Activated CD4-positive, alpha-beta T cell treated with anti-CD3 and anti-CD28 coated beads for 36 hours (primary cell): Measurements from ENCODE around the gene LCP1. TPM values are rescaled to one million over a fixed set of nuclear protein-coding genes. Genes with fewer than 3 reads are reported as not detected.

ENCODE experiments used
- ATAC-seq: fragments of 200-7000 bp; cut with Tn5 transposase; one replicate; pipeline ENCODE4 v1.10.0; 2021; ENCODE audit warnings: mild to moderate bottlenecking, moderate library complexity
- CTCF ChIA-PET: fragments of 350-600 bp; sonication (Branson Sonifier 250); formaldehyde crosslinking; loops from one replicate; lab custom pipeline; 2021; ENCODE audit warnings: antibody characterized with exemption; lab: Charles Lee
- POLR2A ChIA-PET: fragments of 350-600 bp; sonication (Branson Sonifier 250); formaldehyde crosslinking; loops from one replicate; lab custom pipeline; 2021; ENCODE audit warnings: antibody characterized with exemption, inconsistent platforms; lab: Charles Lee
- DNase-seq: peaks from one replicate; pipeline ENCODE4 v3.0.0-alpha.2; 2020
- H3K27ac Mint-ChIP-seq: one replicate; pipeline ENCODE4 v1.8.0; 2021; ENCODE audit warnings: mixed read lengths
- H3K27me3 Mint-ChIP-seq: one replicate; pipeline ENCODE4 v1.8.0; 2021; ENCODE audit warnings: mixed read lengths
- H3K36me3 Mint-ChIP-seq: one replicate; pipeline ENCODE4 v1.8.0; 2021; ENCODE audit warnings: low read depth, mixed read lengths
- H3K4me1 Mint-ChIP-seq: one replicate; pipeline ENCODE4 v1.8.0; 2021; ENCODE audit warnings: mixed read lengths
- H3K4me3 Mint-ChIP-seq: one replicate; pipeline ENCODE4 v1.8.0; 2021; ENCODE audit warnings: mild to moderate bottlenecking, moderate library complexity, mixed read lengths
- H3K9me3 Mint-ChIP-seq: one replicate; pipeline ENCODE4 v1.8.0; 2021; ENCODE audit warnings: low read depth, mixed read lengths
- intact Hi-C, 2 experiments: fragments of 100-400 bp; cut with DNase I in 1 of 2; cut with micrococcal nuclease in 1 of 2; formaldehyde crosslinking; loops; one replicate each; pipeline versions ENCODE4 v1.14.2 to v1.15.1; 2022 to 2024; cut with DNase I, micrococcal nuclease
- total RNA-seq, 2 experiments: library from RNA; stranded (reverse); gene quantifications; one replicate each; pipeline ENCODE4 v1.2.3, GENCODE V29; 2021

Gene LCP1
- total RNA-seq, 2 experiments from 2014 or later = 1,060 to 1,089 TPM

DNA sequence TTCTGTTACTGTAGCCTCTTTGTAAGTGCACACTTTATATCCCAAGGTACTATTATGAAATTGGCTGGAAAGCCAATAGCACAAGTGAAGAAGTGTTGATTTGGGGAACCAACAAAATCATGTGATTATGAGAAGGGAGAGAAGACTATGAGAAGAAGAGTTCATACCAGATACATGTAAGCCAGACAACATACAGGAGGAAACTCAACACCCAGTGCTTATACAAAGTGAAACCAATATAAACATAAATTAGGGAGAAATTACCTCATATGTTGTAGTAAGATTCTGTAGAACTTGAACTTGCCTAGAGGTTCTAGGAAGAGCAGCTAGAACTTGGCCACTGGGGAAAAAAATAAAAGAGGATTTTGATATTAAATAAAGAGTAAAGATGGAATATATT is 94.5 kb downstream of the LCP1 start:
- no peaks in the 10 kb centered on the region for H3K36me3 Mint-ChIP-seq
- ChIA-PET POLR2A (interaction anchor here (0.6 kb wide), 1 partner anchor 9 kb away, joined by 3 read pairs; no protein-coding TSS in a partner anchor), CTCF (no interaction called here)
- H3K9me3 Mint-ChIP-seq = no peaks in the 10 kb centered on the region
- DNase-seq (no peak), ATAC-seq (no peak)
- H3K27ac Mint-ChIP-seq = no peak overlapping the region
- intact Hi-C loops = loop anchor here in 1 of 2 experiments (10.0 kb wide), 1 partner anchor 463 kb away; no protein-coding TSS in a partner anchor
- H3K4me1 Mint-ChIP-seq = no peaks in the 10 kb centered on the region
- no peak overlapping the region for H3K4me3 Mint-ChIP-seq
- peaks cover 5% of the 10 kb centered on the region for H3K27me3 Mint-ChIP-seq

DNA sequence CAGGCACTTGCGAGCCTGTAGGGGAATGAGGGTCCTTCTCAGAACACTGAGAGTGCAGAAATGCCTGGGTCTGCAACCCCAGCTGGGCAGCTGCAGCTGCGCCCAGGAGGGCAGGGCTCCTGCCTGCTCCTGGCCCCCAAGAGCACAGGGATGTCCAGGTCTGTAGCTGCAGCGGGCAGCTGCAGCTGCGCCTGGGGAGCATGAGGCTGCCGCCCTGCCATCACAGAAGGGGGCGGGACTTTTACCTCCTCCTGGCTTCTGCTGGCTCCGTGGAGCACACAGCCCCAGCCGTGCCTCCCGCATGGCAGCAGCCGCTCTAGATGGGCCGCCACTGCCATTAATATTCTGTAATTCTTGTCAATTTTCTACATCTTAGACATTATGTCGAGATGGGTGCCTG is 95.0 kb downstream of the LCP1 start:
- intact Hi-C loops = loop anchor here in 1 of 2 experiments (10.0 kb wide), 1 partner anchor 462 kb away; no protein-coding TSS in a partner anchor
- no peak overlapping the region for H3K27ac Mint-ChIP-seq
- POLR2A ChIA-PET = interaction anchor here (0.6 kb wide), 1 partner anchor 10 kb away, joined by 3 read pairs; no protein-coding TSS in a partner anchor
- H3K36me3 Mint-ChIP-seq = no peaks in the 10 kb centered on the region
- H3K9me3 Mint-ChIP-seq = no peaks in the 10 kb centered on the region
- no peaks in the 10 kb centered on the region for H3K4me1 Mint-ChIP-seq
- ATAC-seq = no peak
- peaks cover 3% of the 10 kb centered on the region for H3K27me3 Mint-ChIP-seq
- no peak for DNase-seq
- H3K4me3 Mint-ChIP-seq = no peak overlapping the region
- CTCF ChIA-PET = no interaction called here

DNA sequence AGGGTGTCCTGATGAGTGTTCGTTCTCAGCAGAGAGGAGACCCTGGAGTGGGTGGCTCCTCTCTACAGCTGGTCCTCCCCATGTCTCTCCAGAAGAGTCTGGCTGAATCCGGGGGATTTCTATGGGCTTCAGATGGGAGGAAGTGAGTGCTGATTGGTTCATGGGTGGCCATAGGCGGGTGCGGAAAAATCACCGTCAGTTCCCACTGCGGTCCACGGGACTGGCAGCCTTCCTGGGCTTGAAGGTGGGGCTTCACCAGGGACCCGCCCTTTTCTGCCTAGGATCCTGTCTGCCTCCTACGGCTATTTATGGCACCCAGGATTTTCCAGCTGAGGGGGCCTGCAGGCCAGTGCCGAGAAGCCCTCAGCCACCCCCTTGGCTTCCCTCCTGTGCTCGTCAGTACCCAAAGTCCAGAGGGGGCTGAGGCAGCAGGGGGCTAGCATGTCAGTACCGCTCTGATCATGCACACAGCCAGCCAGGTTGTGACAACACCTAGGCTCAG is 95.5 kb downstream of the LCP1 start:
- intact Hi-C loops = loop anchor here in 1 of 2 experiments (10.0 kb wide), 1 partner anchor 462 kb away; no protein-coding TSS in a partner anchor
- CTCF ChIA-PET = no interaction called here
- H3K27ac Mint-ChIP-seq = no peak overlapping the region
- no peaks in the 10 kb centered on the region for H3K36me3 Mint-ChIP-seq
- H3K9me3 Mint-ChIP-seq = no peaks in the 10 kb centered on the region
- no peak overlapping the region for H3K4me3 Mint-ChIP-seq
- DNase-seq (no peak), ATAC-seq (no peak)
- POLR2A ChIA-PET = no interaction called here
- no peaks in the 10 kb centered on the region for H3K4me1 Mint-ChIP-seq
- H3K27me3 Mint-ChIP-seq = peaks cover 2% of the 10 kb centered on the region

DNA sequence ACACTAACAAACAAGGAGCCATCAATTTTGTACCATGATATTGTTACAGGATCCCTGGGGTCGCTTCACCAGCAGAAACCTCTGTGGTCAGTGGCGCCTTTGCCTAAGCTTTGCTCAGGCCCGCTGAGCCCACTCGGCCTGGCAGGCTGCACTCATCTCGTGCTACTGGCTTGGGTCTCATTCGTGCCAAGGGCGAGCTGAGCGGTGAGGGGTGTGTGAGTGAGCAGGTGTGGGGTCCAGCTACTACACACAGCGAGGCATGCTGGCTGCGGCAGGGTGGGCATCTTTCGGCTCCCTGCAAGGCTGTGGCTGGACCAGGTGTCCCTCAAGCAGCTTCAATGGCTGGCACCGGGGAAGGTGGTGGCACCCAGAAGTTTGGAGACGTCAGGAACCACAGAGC is 96.2 kb downstream of the LCP1 start:
- ATAC-seq (no peak), DNase-seq (no peak)
- intact Hi-C loops = loop anchor here in 1 of 2 experiments (10.0 kb wide), 1 partner anchor 461 kb away; no protein-coding TSS in a partner anchor
- Mint-ChIP-seq H3K4me1 (no peaks in the 10 kb centered on the region), H3K4me3 (no peak overlapping the region), H3K9me3 (no peaks in the 10 kb centered on the region), H3K36me3 (no peaks in the 10 kb centered on the region), H3K27ac (no peak overlapping the region), H3K27me3 (peaks cover 2% of the 10 kb centered on the region)
- CTCF ChIA-PET = interaction anchor here (0.6 kb wide), 1 partner anchor 220 kb away, joined by 3 read pairs; no protein-coding TSS in a partner anchor
- POLR2A ChIA-PET = interaction anchor here (0.6 kb wide), 1 partner anchor 12 kb away, joined by 5 read pairs; no protein-coding TSS in a partner anchor

DNA sequence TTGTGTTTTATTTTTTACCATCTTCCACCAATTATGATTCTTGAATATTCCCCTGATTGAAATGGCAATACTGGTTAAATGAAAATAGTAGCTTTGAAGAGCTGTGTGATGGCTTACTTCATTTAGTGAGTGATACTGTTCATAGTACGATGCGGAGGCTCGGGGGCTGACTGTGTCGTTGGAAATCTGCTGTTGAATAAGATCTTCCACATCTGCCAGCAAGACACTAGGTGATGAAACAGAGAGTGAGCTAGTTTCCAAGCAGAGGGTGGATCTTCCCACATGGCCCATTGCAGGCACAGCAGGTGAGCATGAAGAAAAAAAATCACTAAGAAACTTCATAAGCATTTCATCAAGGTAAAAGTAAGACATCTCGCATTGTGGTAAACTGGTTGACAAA is 99.7 kb downstream of the LCP1 start:
- POLR2A ChIA-PET = no interaction called here
- CTCF ChIA-PET = interaction anchor here (0.9 to 1.3 kb wide), 3 partner anchors 10 to 44 kb away, joined by 3 to 6 read pairs (median 3); no protein-coding TSS in a partner anchor
- intact Hi-C loops = loop anchor here in 1 of 2 experiments (10.0 kb wide), 1 partner anchor 458 kb away; no protein-coding TSS in a partner anchor
- Mint-ChIP-seq H3K27me3 (no peaks in the 10 kb centered on the region), H3K4me1 (peaks cover 21% of the 10 kb centered on the region), H3K9me3 (no peaks in the 10 kb centered on the region), H3K27ac (no peak overlapping the region), H3K4me3 (no peak overlapping the region), H3K36me3 (no peaks in the 10 kb centered on the region)
- ATAC-seq (no peak), DNase-seq (no peak)

DNA sequence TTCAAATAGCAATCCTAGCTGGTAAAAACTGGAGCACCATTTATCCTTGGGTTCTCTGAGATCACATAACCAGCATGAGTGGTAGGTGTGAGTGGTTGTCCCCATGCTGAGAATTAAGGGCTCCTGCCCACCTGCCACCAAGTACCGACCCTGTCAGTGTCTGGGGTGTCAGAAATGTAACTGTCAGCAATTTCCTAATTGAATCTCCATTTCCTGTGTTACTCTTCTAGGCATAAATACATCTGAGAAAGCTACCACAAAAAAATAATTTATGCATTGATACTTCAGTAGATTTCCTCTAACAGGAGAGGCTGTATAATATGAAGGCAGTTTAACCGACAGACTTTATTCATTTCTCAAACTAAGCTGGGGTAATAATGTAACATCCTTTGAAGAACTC is 102.2 kb downstream of the LCP1 start:
- H3K27ac Mint-ChIP-seq = no peak overlapping the region
- ChIA-PET CTCF (no interaction called here), POLR2A (no interaction called here)
- intact Hi-C loops = loop anchor here in 1 of 2 experiments (10.0 kb wide), 1 partner anchor 455 kb away; no protein-coding TSS in a partner anchor
- peaks cover 21% of the 10 kb centered on the region for H3K4me1 Mint-ChIP-seq
- H3K4me3 Mint-ChIP-seq = no peak overlapping the region
- no peak for ATAC-seq
- no peaks in the 10 kb centered on the region for H3K36me3 Mint-ChIP-seq
- H3K9me3 Mint-ChIP-seq = no peaks in the 10 kb centered on the region
- no peaks in the 10 kb centered on the region for H3K27me3 Mint-ChIP-seq
- DNase-seq = no peak

DNA sequence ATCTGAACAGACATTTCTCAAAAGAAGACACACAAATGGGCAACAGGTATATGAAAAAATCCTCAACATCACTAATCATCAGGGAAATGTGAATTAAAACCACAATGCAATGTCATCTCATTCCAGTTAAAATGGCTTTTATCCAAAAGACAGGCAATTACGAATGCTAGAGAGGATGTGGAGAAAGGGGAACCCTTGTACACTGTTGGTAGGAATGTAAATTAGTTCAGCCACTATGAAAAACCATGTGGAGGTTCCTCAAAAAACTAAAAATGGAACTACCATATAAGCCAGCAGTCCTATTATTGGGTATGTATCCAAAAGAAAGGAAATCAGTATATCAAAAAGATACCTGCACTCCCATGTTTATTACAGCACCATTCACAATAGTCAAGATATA is 104.7 kb downstream of the LCP1 start:
- POLR2A ChIA-PET = no interaction called here

DNA sequence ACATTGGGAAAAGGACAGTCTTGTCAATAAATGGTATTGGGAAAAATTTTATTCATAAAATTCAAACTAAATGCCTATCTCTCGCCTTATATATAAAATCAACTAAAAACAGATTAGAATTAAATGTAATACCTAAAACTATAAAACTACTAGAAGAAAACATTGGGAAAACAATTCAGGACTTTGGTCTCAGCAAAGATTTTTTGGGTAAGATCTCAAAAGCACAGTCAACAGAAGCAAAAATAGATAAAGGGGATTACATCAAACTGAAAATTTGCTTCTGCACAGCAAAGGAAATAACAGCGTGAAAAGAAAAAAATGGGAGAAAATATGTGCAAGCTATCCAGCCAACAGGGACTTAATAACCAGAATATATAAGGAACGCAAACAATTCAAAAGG is 105.2 kb downstream of the LCP1 start:
- no peak overlapping the region for H3K27ac Mint-ChIP-seq
- CTCF ChIA-PET = no interaction called here
- no peak for DNase-seq
- POLR2A ChIA-PET = no interaction called here
- no peak for ATAC-seq
- intact Hi-C loops = no loop called here
- no peak overlapping the region for H3K4me3 Mint-ChIP-seq
- no peaks in the 10 kb centered on the region for H3K27me3 Mint-ChIP-seq
- H3K9me3 Mint-ChIP-seq = no peaks in the 10 kb centered on the region
- no peaks in the 10 kb centered on the region for H3K36me3 Mint-ChIP-seq
- H3K4me1 Mint-ChIP-seq = peaks cover 21% of the 10 kb centered on the region

More for the DNA sequence above, 104.7 kb downstream of the LCP1 start:
- no peaks in the 10 kb centered on the region for H3K9me3 Mint-ChIP-seq
- no peaks in the 10 kb centered on the region for H3K27me3 Mint-ChIP-seq
- H3K4me3 Mint-ChIP-seq = no peak overlapping the region
- H3K27ac Mint-ChIP-seq = no peak overlapping the region
- no peaks in the 10 kb centered on the region for H3K36me3 Mint-ChIP-seq
- DNase-seq = no peak
- H3K4me1 Mint-ChIP-seq = peaks cover 21% of the 10 kb centered on the region
- no peak for ATAC-seq
- CTCF ChIA-PET = no interaction called here
- intact Hi-C loops = no loop called here

Other genes with a start within 250 kb of the LCP1 start
- 10 to 100 TPM; 38.5 to 52.8 TPM for gene ZC3H13, start 129.4 kb downstream of the LCP1 start, total RNA-seq
- gene CPB2, start 77.1 kb downstream of the LCP1 start, total RNA-seq = not detected
- gene LRRC63, start 29.8 kb upstream of the LCP1 start, total RNA-seq = under 1 TPM; 0.50 to 0.67 TPM
- 1 to 10 TPM; 1.0 to 1.1 TPM for gene RUBCNL, start 205.1 kb upstream of the LCP1 start, total RNA-seq